ENCODE results near the gene AKNA.
A peak's percentile ranks its signal among the peaks of the same experiment; 100 is the strongest.

Gene AKNA

DNA sequence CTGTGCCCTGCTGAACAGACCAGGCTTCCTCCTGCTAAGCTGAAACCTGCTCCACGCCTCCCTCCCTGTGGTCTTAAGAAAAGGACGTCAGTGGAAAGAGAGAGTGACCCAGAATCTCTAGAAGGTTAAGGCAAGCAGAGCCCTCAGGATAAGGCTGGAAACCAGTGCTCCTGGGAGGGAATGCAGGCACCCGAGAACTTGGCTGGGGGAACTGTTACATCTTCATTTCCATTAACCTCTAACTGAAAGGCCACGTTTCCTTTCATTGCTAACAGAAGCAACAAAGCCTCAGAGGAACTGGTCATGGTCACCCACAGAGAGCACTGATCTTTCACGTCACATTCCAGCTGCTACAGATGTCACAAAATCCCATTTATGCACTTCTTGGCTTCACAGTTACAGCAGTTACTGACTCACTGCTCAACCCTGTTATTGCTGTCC lies 26.1 kb upstream of the AKNA start:
- peak; percentile 84 for DNase-seq

- no peak for DNase-seq
Measured at GRCh38 chr9:114412048-114412683, 24.4 kb upstream of the AKNA start.

GRCh38 chr9:114411452-114411851 lies 23.7 kb upstream of the AKNA start:
- no peak for DNase-seq

DNA sequence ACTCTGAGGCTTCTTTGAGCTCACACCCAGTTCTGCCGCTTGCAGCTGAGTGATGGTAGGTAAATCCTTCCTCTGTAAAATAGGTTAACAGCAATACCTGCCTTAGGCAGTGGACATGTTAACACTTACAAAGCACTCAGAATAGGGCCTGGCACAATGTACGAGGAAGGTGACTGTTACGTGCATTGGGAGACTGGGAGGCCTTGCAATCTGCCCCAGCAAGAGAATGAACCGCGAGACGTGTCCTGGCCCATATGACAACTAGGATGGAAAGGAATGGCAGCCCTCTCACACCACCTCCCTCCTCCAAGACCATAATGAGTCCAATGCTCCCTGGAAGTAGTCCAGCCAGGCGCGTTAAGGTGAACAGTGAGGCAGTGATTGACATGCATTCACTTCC lies 23.1 kb upstream of the AKNA start:
- DNase-seq: no peak

DNA sequence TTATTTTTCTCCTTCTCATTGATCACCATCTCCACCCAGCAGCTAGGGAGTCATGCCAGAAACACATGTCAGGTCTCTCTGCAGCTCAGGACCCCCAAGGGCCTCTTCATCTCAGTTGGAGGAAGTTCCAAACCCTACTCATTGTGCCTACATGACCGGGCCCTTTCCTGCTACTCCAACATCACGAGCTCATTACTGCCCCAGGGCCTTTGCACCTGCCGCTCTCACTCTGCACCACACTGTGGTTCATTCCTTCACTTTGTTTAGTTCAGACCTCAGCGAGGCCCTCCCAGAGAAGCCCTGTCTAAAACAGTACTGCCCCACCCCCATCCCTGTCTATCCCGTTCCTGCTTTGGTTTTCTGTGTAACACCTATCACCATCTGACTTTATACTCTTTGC lies 22.1 kb upstream of the AKNA start:
- DNase-seq: no peak

GRCh38 chr9:114409103-114409780 lies 21.5 kb upstream of the AKNA start:
- peak; percentile 94 for DNase-seq

- DNase-seq: no peak
Measured at GRCh38 chr9:114408645-114409044, 20.9 kb upstream of the AKNA start.

- no peak for DNase-seq
Measured at GRCh38 chr9:114407889-114408288, 20.1 kb upstream of the AKNA start.

DNA sequence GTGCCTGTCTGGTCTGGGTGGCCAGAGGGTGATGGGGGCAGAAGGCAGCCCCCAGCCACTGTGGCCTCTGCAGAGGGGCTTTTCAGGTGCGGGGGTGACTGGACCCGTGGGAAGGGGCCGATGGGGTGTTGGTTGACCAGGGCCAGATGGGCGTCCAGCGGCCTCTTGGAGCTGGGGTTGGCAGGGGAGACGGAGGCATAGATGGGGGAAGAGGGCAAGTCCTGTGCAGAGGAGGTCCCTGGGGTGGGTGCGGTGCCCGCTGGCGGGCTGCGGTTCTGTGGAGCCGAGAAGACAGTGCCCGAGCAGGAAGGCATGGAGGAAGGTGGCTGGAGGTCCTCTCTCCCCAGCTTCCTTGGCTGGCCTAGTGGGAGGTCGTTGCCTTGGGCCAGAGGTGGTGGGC lies 18.7 kb upstream of the AKNA start:
- DNase-seq: no peak

DNA sequence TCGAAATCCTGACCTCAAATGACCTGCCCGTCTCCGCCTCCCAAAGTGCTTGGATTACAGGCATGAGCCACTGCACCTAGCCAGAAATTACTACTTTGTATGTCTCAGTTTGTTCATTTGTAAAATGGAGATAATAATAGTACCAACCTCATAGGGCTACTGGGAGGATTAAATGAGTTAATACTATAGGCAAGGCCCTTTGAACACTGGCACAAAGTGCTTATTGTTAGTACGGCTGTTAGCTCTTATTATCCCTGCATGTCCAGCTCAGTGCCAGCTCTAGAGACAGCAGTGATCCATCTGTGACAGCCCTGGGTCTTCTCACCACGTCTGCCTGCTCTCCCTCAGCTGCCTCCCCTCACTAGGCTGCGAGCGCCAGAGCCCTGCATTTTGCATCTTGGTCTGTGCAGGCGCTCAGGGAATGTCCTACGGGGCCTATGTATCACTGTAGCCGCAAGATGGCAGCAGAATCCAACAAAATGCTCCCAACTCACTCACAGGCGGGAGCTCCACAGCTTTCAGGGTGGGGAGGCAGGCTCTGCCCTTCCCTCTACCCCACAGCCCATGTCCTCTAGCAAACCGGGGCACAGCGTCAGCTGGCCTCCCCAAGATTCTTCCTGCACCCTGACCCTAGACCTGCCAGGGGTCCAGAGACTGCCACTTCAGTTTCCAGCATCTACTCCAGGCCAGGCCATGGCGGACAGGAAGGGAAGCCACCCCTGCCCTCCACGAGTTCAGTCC lies 17.7 kb upstream of the AKNA start:
- peak; percentile 79 for DNase-seq

DNA sequence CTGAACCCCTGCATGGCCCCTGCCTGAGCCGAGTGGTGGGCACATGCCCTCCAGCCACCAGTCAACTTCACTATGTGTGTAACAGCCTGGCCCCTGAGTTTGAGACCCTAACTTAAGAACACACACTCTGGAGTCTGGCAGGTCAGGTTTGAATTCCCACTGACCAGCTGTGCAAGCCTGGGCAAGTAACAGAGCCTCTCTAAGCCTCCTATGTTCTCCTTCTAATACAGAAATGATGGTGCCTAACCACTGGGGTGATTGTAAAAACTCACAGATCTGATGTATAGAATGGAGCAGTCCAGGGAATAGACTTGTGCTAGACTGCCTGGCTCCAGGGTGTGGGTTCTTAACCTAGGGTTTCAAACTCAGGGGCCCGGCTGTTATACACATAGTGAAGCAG lies 16.7 kb upstream of the AKNA start:
- DNase-seq: no peak

GRCh38 chr9:114403153-114403756 lies 15.5 kb upstream of the AKNA start:
- no peak for DNase-seq

DNA sequence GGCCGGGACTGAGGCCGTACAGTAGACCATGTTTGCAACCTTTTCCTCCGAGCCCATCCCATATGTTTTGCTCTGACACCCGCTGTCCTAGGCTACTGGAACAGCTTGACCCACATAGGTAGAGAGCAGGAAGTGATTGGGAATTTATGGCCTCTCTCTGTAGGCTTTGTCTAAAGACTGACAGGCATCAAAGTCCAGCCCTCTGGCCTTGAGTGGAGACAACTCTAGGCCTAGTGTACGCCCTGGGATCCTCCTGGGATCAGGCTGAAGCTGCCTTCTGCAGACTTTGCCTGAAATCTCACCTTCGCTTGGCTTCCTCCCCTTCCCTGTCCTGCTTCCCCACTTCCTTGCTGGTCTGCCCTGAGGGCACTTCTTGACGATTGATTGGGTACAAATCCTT lies 13.6 kb upstream of the AKNA start:
- DNase-seq: no peak

- no peak for DNase-seq
Measured at GRCh38 chr9:114400772-114401171, 13.0 kb upstream of the AKNA start.

DNA sequence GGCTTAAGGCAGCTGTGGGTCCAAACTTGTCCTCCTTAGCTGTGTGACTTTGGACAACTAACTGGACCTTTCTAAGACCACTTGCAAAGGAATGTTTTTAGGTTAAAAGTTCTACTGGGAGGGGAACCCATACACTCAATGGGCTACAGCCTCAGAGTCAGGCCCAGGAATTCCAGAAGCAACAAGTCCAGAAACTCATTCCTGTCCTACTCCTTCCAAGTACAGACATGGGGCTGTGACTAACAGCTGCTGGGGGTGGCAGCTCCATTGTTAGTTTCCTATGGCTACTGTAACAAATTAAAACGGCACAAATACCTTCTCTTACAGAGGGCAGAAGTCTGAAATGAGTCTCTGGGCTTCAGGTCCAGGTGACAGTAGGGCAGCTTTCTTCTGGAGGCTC lies 12.4 kb upstream of the AKNA start:
- DNase-seq: no peak

- no peak for DNase-seq
Measured at GRCh38 chr9:114399381-114399780, 11.6 kb upstream of the AKNA start.

GRCh38 chr9:114397848-114398605 lies 10.2 kb upstream of the AKNA start:
- peak; percentile 94 for DNase-seq

DNA sequence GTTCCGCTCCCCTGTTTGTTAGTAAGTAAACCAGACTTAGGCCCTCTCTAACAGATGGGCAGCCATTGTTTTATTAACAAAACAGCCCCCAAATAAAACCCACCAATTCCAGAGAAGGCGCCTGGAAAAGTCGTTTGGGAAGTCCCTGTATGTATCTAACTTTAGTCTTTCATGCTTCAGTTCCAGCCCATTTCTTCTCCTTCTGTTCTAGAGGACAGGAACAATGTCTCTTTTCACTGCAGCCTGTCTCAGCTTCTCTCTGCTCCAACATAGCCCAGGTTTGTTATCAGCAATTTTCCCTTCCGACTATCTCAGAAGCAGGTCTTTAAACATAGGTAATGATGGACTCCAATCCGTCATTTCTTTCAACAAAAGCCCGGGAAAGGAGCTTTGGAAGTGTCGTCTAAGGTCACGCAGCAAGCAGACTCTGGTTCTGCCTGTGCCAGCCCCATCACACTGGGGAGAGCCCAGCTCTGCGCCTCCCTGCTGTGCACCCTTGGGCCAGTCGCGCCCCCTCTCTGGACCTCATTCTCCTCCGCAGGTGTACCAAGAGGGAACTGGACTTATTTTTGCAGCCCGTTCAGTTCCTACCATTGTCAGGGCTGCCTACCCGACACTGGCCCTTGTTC lies 9.6 kb upstream of the AKNA start:
- DNase-seq: no peak

DNA sequence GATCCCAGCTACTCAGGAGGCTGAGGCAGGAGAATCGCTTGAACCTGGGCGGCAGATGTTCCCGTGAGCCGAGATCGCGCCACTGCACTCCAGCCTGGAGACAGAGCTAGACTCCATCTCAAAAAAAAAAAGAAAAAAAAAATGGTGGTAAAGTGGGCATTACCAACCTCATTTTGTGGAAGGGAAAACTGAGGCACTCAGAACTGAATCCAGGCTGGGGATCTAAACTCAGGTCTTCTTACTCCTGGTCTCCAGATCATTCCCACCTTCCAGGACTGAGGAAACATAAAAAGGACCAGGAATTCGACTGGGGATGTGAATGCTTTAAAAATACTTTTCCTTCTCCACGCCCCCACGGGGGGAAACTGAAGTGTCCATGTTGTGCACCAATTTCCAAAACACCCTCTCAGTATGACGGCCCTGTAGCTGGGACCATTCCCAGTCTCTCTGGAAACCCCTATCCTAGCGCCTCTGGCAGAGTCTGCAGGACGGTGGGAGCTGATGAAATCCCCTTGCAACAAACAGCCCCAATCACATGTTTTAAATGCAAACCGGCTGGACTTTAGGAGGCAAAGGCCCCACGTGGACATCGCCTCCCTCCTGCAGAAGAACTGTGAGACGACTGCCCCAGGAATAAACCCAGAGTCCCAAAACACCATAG lies 8.9 kb upstream of the AKNA start:
- no peak for DNase-seq

DNA sequence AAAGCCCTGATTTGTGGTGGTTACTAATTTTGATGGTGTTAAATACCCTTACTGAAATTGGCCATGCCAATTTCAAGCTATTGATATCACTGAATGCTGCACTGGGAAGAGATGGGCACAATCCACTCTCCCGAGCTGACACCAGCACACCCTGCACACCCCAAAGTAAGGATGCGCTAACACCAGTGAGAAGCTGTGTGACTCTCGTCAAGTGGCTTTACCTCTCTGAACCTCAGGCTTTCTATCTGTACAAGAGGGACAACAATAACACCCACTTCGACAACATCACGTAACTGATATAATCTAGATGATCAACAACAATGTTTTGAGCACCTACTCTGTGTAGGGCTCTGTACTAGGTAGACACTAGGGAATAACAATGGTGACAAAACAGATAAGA lies 8.0 kb upstream of the AKNA start:
- no peak for DNase-seq

- DNase-seq: no peak
Measured at GRCh38 chr9:114395334-114395617, 7.5 kb upstream of the AKNA start.
